PC-3 (cell line): ENCODE data around the gene UGT2B15. TPM values are rescaled to one million over a fixed set of nuclear protein-coding genes. Genes with fewer than 3 reads are reported as not detected.
"Not testable (repeated sequence)": the region's sequence is repeated elsewhere in the genome, so short reads cannot be mapped to it uniquely, and the experiment has no call there.

Experiments used
- ATAC-seq: fragments of 200-7000 bp; cut with Tn5 transposase; 2 replicates; pipeline ENCODE4 v1.9.1; 2020; ENCODE audit warnings: mild to moderate bottlenecking, moderate library complexity
- BruUV-seq: library from RNA; stranded (reverse); fragments of 400-500 nt; replicated peaks from 2 replicates; lab custom pipeline; 2021; lab: Mats Ljungman, UMichigan
- CTCF ChIA-PET: fragments of 300-600 bp; sonication (Branson Sonifier 250); formaldehyde crosslinking; loops from one replicate; lab custom pipeline; 2022; ENCODE audit warnings: antibody characterized with exemption; lab: Charles Lee
- POLR2A ChIA-PET: fragments of 300-600 bp; sonication (Branson Sonifier 250); formaldehyde crosslinking; loops from one replicate; lab custom pipeline; 2022; ENCODE audit warnings: antibody characterized with exemption; ENCODE audit not compliant: unreplicated experiment; lab: Charles Lee
- DNase-seq: peaks from one replicate; pipeline ENCODE4 v3.0.0-alpha.2; 2015
- H2AFZ ChIP-seq: fragments of 300-600 bp; sonication (generic); 2 replicates; pipeline ENCODE4 v1.6.0; 2016; ENCODE audit warnings: antibody characterized with exemption, low read length
- H3F3A ChIP-seq: fragments of 300-600 bp; sonication (generic); one replicate; pipeline ENCODE4 v1.6.0; 2017; ENCODE audit warnings: antibody characterized with exemption, low read length, control low read depth, mild to moderate bottlenecking; ENCODE audit not compliant: unreplicated experiment
- H3K27ac ChIP-seq: fragments of 300-600 bp; sonication (generic); 2 replicates; pipeline ENCODE4 v1.5.1; 2016; ENCODE audit warnings: mild to moderate bottlenecking, low read length
- H3K27me3 ChIP-seq: fragments of 300-600 bp; sonication (generic); 2 replicates; pipeline ENCODE4 v1.6.1; 2016; ENCODE audit warnings: low read length, mixed read lengths
- H3K36me3 ChIP-seq: fragments of 300-600 bp; sonication (generic); 2 replicates; pipeline ENCODE4 v1.6.1; 2016; ENCODE audit warnings: low read depth, mixed run types, low read length, mixed read lengths
- H3K4me1 ChIP-seq: fragments of 300-600 bp; sonication (generic); 2 replicates; pipeline ENCODE4 v1.5.1; 2016; ENCODE audit warnings: low read length; ENCODE audit not compliant: insufficient read depth
- H3K4me2 ChIP-seq: fragments of 300-600 bp; sonication (generic); 2 replicates; pipeline ENCODE4 v1.6.0; 2016; ENCODE audit warnings: low read length
- H3K4me3 ChIP-seq: fragments of 300-600 bp; sonication (generic); 2 replicates; pipeline ENCODE4 v1.5.1; 2016; ENCODE audit warnings: mild to moderate bottlenecking, low read length, mixed read lengths
- H3K79me2 ChIP-seq: fragments of 300-600 bp; sonication (generic); 2 replicates; pipeline ENCODE4 v1.6.1; 2017; ENCODE audit warnings: low read length, mixed read lengths
- H3K9ac ChIP-seq: fragments of 300-600 bp; sonication (generic); 2 replicates; pipeline ENCODE4 v1.6.0; 2016; ENCODE audit warnings: mild to moderate bottlenecking, low read length
- H3K9me2 ChIP-seq: fragments of 300-600 bp; sonication (generic); replicated peaks from 2 replicates; pipeline ENCODE4 v1.6.1; 2016; ENCODE audit warnings: mixed run types, low read length, mixed read lengths
- H3K9me3 ChIP-seq: fragments of 300-600 bp; sonication (generic); 2 replicates; pipeline ENCODE4 v1.6.1; 2016; ENCODE audit warnings: low read length, mixed read lengths
- H4K20me1 ChIP-seq: fragments of 300-600 bp; sonication (generic); 2 replicates; pipeline ENCODE4 v1.6.1; 2016; ENCODE audit warnings: low read length, mixed read lengths
- EZH2 ChIP-seq: fragments of 300-600 bp; sonication (generic); IDR thresholded peaks from one replicate; pipeline ENCODE4 v1.6.1; 2017; ENCODE audit warnings: antibody characterized with exemption, mild to moderate bottlenecking, low read length; ENCODE audit not compliant: unreplicated experiment
- EZH2phosphoT487 ChIP-seq: fragments of 300-600 bp; sonication (generic); IDR thresholded peaks from 2 replicates; pipeline ENCODE4 v1.6.1; 2018; ENCODE audit warnings: mild to moderate bottlenecking, antibody characterized with exemption, low read length, borderline replicate concordance
- intact Hi-C: fragments of 100-400 bp; cut with micrococcal nuclease; formaldehyde crosslinking; loops from 2 replicates; pipeline ENCODE4 v1.9.0; 2023
- total RNA-seq: library from RNA; depleted of rRNA; stranded (reverse); fragments of >200 nt; gene quantifications from 2 replicates; pipeline ENCODE4 v1.2.3, GENCODE V29; 2014
- TF ChIP-seq, protein P1 (sequence below): fragments of 300-600 bp; sonication (generic); conservative IDR thresholded peaks from 2 replicates; pipeline ENCODE4 v1.5.1; 2017; ENCODE audit warnings: antibody characterized with exemption, low read depth, mild to moderate bottlenecking, low read length

The UGT2B15 gene
- total RNA-seq, 1 experiment from 2014 or later: not detected

- ATAC-seq: no peak
- CTCF ChIA-PET: no interaction called here
These were observed 2.7 kb upstream of the UGT2B15 start for GRCh38 chr4:68673143-68673542.

GRCh38 chr4:68671217-68671616 lies 765 bp upstream of the UGT2B15 start:
- peak; percentile 14 for DNase-seq
- ATAC-seq: peak; percentile 54

More at GRCh38 chr4:68673143-68673542, 2.7 kb upstream of the UGT2B15 start:
- no peak for DNase-seq
- Histone ChIP-seq H3K9me2 (no peaks in the 10 kb centered on the region), H3K36me3 (no peaks in the 10 kb centered on the region), H4K20me1 (no peaks in the 10 kb centered on the region), H3K9me3 (no peaks in the 10 kb centered on the region), H3K4me2 (no peak overlapping the region), H3K4me3 (no peak overlapping the region), H3K9ac (no peak overlapping the region), H3F3A (no peaks in the 10 kb centered on the region), H3K79me2 (no peaks in the 10 kb centered on the region), H3K27me3 (no peaks in the 10 kb centered on the region), H2AFZ (no peak overlapping the region), H3K27ac (no peak overlapping the region), H3K4me1 (peaks cover 12% of the 10 kb centered on the region)
- intact Hi-C loops: loop anchor here (5.0 kb wide), 1 partner anchor 176 kb away; no protein-coding TSS in a partner anchor
- TF ChIP-seq EZH2phosphoT487: no peak
- no peak for TF ChIP-seq EZH2
- TF ChIP-seq, protein P1, sequence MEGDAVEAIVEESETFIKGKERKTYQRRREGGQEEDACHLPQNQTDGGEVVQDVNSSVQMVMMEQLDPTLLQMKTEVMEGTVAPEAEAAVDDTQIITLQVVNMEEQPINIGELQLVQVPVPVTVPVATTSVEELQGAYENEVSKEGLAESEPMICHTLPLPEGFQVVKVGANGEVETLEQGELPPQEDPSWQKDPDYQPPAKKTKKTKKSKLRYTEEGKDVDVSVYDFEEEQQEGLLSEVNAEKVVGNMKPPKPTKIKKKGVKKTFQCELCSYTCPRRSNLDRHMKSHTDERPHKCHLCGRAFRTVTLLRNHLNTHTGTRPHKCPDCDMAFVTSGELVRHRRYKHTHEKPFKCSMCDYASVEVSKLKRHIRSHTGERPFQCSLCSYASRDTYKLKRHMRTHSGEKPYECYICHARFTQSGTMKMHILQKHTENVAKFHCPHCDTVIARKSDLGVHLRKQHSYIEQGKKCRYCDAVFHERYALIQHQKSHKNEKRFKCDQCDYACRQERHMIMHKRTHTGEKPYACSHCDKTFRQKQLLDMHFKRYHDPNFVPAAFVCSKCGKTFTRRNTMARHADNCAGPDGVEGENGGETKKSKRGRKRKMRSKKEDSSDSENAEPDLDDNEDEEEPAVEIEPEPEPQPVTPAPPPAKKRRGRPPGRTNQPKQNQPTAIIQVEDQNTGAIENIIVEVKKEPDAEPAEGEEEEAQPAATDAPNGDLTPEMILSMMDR: 0 out of 2 replicates have a peak, but pooled peaks have one; percentile 25
- no TSS peak for BruUV-seq
- POLR2A ChIA-PET: no interaction called here

DNA sequence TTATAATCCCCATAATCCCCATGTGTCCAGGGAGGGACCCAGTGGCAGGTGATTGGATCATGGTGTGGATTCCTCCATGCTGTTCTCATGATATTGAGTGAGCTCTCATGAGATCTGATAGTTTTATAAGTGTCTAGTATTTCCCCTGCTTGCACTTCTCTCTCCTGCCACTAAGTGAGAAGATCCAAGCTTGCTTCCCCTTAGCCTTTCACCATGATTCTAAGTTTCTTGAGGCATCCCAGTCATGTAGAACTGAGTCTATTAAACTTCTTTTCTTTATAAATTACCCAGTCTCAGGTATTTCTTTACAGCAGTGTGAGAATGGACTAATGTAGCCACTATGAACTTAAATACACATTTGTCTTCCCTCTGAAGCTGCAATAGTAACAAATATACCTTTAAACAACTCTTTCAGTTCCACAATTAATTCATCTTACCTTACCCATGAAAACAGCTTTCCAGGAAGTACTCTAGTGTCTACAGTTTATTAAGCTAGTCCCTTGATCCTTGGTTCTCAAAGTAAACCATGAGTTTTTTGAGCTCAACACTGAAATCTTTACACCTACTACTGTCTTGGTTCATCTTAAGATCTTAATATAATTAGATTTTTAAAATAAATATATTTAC lies 1.8 kb downstream of the UGT2B15 start:
- DNase-seq, H3K9me3 ChIP-seq, H3K27me3 ChIP-seq, H3K4me2 ChIP-seq, BruUV-seq, H3K9ac ChIP-seq, H3K4me3 ChIP-seq, H3K27ac ChIP-seq, CTCF ChIA-PET, H3K79me2 ChIP-seq, H4K20me1 ChIP-seq, H3K36me3 ChIP-seq, POLR2A ChIA-PET, H3F3A ChIP-seq, H3K9me2 ChIP-seq, intact Hi-C loops, H2AFZ ChIP-seq, ATAC-seq: not testable (repeated sequence)
- H3K4me1 ChIP-seq: peaks cover 31% of the 10 kb centered on the region

More at GRCh38 chr4:68671217-68671616, 765 bp upstream of the UGT2B15 start:
- POLR2A ChIA-PET, CTCF ChIA-PET, H3K79me2 ChIP-seq, H3F3A ChIP-seq, H4K20me1 ChIP-seq, H3K9me3 ChIP-seq, H3K9ac ChIP-seq, H2AFZ ChIP-seq, H3K36me3 ChIP-seq, BruUV-seq, H3K4me2 ChIP-seq, H3K9me2 ChIP-seq, H3K4me3 ChIP-seq, H3K27me3 ChIP-seq, H3K27ac ChIP-seq: not testable (repeated sequence)
- intact Hi-C loops: loop anchor here (5.0 kb wide), 1 partner anchor 174 kb away; no protein-coding TSS in a partner anchor
- peaks cover 27% of the 10 kb centered on the region for H3K4me1 ChIP-seq

GRCh38 chr4:68667551-68667950 lies 2.9 kb downstream of the UGT2B15 start:
- POLR2A ChIA-PET, BruUV-seq, H3K4me3 ChIP-seq, H4K20me1 ChIP-seq, intact Hi-C loops, H3K36me3 ChIP-seq, H3K9ac ChIP-seq, H3K79me2 ChIP-seq, H2AFZ ChIP-seq, H3K9me3 ChIP-seq, H3K27me3 ChIP-seq, H3F3A ChIP-seq, H3K9me2 ChIP-seq, CTCF ChIA-PET: not testable (repeated sequence)
- ATAC-seq (peak; percentile 73), DNase-seq (peak; percentile 87)
- H3K27ac ChIP-seq: peak overlapping the region; percentile 77
- peaks cover 31% of the 10 kb centered on the region for H3K4me1 ChIP-seq
- peak overlapping the region; percentile 32 for H3K4me2 ChIP-seq

DNA sequence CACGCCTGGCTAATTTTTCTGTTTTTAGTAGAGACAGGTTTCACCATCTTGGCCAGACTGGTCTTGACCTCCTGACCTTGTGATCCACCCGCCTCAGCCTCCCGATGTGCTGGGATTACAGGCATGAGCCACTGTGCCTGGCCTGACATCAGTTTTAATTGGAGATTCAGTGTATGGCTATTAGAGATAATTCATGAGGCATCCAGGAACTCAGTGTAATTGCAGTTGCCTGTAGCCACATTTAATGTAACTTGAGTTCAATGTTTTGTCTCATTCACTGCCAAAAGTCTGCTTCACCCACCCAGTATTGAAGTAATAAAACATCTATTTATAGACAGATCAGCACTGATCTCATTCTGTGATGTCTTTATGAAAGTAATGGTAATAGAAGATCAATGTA lies 5.7 kb downstream of the UGT2B15 start:
- H2AFZ ChIP-seq, CTCF ChIA-PET, H3K27ac ChIP-seq, H3K9ac ChIP-seq, H3K4me3 ChIP-seq, H3K27me3 ChIP-seq, H3K79me2 ChIP-seq, H4K20me1 ChIP-seq, H3F3A ChIP-seq, POLR2A ChIA-PET, H3K9me3 ChIP-seq, H3K4me2 ChIP-seq, H3K36me3 ChIP-seq, BruUV-seq, H3K9me2 ChIP-seq, intact Hi-C loops: not testable (repeated sequence)
- ATAC-seq: peak; percentile 20; the same call in 1 of the 2 replicates
- peak; percentile 12 for DNase-seq
- H3K4me1 ChIP-seq: peaks cover 20% of the 10 kb centered on the region
